NCI-H748 treated with DMSO at 0.1 percent for 48 hours (cell line): ENCODE measurements around the gene APOBEC3A.
A peak's percentile ranks its signal among the peaks of the same experiment; 100 is the strongest.

Experiments
- DNase-seq: peaks from one replicate; lab custom pipeline; 2025; lab: John Stamatoyannopoulos, UW

The APOBEC3A gene

DNA sequence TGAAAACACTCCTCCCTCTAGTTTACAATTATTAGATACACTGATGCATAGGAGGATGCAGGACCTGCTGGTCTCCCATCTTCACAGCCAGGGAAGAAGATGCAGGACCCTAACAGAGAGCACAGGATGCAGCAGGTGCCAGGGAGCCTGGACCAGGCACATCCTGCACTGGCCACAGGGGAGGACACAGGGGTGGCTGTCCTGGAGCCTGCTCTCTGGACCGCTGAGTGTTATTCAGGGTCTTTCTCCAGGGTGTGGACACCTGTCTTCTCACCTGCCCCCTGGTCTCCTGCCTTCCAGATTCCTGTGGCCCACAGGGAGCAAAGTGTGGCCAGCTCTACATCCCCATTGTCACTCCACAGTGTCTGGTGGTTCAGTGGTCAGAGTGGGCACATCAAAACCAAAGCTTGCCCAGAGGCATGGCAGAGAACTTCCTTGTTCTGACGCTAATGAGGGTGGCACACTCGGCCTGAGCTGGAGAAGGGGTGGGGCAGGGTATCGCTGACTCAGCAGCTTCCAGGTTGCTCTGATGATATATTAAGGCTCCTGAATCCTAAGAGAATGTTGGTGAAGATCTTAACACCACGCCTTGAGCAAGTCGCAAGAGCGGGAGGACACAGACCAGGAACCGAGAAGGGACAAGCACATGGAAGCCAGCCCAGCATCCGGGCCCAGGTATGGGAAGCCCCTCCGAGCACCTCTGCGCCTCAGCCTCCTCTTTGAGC lies at the start of gene APOBEC3A:
Gene APOBEC3A (plus strand): TSS at position 564 of the 725 bp plus-strand sequence. CDS start 83 bp downstream, at position 647.
- DNase-seq: no peak

DNA sequence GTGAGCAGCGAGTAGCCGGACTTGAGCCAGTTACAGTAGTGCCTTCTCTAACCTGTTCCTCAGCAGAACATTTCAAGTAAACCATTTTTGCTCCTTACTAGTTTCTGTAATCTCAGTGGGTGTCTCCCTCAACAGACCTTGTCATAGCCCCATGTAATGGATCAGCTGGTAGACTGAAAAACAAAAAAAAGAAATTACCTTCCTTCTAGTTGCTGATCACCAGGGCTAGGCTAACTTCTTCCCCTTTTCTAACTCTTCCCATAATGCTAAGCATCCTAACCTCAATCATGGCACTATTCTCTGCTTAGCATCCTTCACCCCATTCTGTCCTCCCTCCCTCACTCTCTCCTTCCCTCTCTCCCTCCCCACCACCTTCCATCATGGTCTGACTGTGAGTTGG lies 49.6 kb upstream of the APOBEC3A start:
- DNase-seq: no peak

DNA sequence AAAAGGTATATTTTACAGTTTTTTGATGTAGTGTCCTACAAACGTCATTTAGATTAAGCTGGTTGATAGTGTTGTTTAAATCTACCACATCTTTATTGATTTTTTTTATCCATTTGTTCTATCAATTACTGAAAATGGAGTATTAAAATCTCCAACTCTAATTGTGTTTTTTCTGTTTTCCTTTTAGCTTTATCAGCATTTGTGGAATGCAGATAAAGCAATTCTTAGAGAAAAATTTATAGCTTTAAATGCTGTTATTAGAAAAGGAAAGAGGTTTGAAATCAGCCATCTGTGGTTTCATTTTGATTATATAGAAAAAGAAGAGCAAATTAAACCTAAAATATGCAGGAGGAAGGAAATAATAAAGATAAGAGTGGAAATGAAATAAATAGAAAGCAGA lies 46.0 kb upstream of the APOBEC3A start:
- DNase-seq: no peak

DNA sequence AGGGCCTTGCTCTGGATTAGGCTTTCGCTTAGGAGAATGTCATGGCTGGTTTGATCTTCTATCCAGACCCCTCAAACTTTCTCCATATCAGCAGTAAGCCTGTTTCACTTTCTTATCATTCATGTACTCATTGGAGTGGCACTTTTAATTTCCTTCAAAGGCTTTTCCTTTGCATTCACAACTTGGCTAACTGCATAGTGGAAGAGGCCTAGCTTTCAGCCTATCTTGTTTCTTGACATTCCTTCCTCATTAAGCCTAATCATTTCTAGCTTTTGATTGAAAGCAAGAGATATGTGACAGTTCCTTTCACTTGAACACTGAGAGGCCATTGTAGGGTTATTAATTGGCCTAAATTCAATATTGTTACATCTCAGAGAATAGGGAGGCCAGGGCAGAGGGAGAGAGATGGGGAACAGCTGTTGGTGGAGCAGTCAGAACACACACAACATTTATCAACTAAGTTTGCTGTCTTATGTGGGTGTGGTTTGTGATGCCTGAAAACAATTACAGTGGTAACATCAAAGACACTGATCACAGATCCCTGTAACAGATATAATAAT lies 37.7 kb upstream of the APOBEC3A start:
- DNase-seq: no peak

DNA sequence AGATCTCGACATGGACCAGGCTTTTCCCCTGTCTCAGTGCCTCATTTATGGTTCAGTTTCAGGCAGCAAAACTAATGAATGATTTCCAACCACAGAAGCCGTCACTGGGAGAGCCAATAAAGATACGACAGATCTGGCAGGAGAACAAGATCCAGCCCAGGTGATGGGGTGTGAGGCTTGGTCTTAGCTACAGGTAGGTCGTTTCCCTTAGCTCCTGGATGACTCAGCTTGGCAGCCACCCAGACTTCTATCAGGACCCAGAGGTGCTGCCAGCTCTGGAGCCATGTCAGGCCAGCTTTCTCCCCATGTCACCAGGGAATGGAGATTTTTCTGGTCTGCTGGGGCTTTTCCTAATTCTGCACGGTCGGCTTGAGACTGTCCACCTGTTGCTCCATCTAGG lies 36.3 kb upstream of the APOBEC3A start:
- no peak for DNase-seq

DNA sequence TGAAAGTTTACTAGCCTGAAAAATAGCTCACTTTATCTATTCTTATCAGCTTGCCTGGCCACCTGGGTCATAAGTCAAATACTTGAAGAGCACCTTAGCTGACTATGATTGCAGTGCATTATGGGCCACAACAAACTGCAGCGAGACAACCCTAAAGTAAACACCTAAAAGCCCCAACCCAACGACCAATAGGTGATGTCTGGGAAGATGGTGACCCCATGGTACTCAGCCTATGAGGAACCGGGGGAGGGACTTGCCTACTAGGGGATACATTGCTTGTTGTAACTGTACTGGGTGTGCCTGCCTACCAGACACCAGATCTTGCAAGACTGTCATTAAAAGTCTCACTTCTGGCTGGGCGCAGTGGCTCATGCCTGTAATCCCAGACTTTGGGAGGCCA lies 35.6 kb upstream of the APOBEC3A start:
- DNase-seq: no peak

DNA sequence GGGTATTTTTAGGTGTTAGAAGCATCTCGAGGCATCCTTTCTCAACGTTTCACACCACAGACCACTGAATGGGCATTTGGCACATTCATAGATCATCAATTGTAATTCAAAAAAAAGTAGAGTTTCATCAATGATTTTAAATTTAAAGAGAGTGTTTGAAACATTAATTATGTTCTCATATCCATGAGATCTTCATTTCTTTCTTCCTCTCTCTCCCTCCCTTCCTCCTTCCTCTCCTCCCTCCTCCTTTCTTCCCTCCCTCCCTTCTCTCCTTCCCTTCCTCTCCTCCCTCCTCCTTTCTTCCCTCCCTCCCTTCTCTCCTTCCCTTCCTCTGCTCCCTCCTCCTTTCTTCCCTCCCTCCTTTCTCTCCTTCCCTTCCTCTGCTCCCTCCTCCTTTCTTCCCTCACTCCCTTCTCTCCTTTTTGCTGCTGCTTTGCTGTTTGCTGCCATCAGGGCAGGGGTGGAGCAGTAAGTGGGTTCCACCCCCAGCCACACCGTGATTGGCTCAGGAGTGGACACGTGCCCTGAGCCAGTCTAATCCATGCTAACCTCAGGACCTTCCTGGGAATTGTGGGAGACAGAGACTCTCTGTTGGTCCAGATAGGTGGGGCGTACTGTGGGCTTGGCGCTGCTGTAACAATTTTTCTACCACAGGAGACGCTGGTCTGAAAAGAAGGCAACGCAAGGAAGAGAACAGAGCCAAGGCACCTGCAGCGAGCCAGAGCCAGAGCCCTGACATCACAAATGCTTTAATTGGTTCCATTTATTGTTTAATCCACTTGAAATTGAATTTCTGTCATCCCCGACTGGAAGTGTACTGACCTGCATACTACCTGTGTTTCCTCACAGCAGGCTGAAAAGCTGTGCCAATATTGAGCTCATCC lies 33.7 kb upstream of the APOBEC3A start:
- DNase-seq: peak; percentile 98

DNA sequence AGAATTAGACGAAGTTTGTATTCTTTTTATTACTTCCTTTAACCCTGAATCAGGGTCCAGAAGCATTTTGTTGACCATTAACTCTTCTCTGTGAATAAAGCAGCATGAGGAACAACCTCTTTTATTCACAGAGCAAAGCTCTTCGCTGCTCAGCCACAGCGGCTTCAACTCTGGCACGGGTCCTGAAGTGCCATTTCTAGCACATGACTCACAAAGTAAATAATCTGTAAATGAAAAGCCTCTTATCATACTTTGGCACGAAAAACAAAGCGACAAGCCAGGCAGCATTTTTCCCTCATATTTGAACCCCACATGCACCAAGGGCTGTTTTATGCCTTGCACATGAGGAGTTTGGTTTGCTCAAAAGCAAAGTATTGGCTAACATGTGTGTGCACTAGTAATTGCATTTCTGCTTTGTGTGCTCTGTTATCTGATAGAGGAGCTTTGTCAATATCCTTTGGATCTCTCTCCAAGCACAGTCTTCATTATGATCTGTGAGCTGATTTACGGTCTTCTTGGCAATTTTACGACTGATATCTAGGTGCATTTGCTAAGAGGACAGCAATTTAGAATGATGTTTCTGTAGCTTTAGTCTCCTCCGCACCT lies 33.0 kb upstream of the APOBEC3A start:
- DNase-seq: peak; percentile 99

DNA sequence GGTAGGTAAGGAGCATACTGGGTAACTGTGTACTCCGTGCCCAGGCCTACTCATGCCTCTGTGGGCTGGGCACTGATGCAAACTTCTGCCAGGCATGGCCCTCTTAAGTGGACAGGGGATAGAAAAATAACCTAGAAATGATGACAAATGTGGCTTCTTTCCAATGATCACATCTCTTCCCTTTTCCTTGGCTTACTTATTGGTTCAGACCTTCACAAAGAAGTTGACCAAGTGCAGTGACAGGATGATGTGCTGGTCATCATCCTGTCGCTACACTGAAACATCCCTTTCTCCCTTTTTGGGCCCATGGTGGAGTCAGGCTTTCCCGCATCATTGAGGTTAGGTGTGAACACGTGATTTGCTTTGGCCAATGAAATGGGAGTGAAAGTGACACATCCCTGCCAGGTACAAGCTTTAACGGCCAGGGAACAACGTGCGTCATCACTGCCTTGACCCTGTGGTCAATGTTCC lies 31.8 kb upstream of the APOBEC3A start:
- no peak for DNase-seq

DNA sequence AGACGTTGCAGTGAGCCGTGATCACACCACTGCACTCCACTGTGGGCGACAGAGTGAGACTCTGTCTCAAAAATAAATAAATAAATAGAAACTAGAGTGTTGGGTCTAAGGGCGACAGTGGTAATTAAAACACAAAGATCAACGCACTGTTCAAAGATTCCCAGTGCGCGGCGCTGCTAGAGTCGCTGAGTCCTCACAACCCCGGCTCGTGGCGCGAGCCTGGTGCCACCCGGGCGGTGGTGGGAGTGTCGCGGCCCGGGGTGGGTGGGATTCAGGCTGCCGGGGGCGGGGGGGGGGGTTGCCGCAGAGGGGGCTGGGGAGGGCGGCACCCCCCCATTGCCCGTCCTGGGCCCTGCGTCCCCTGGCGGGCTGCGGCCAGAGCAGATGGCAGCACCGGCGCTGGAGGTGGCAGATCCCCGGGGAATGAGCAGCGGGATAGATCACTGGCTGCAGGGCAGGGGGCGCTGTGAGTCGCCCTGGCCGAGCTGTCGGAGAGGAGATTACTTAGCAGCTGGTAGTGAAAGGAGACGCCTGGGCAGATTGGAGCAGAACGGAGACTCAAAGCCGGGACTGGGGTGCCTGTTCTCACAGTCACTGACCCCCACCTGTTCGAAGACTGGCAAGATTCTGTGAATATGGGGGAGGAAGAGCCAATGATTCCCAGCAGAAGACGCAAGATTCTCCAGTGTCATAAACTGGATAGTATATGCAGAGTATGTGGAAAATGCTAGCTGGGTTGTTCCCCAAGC lies 30.2 kb upstream of the APOBEC3A start:
- no peak for DNase-seq

DNA sequence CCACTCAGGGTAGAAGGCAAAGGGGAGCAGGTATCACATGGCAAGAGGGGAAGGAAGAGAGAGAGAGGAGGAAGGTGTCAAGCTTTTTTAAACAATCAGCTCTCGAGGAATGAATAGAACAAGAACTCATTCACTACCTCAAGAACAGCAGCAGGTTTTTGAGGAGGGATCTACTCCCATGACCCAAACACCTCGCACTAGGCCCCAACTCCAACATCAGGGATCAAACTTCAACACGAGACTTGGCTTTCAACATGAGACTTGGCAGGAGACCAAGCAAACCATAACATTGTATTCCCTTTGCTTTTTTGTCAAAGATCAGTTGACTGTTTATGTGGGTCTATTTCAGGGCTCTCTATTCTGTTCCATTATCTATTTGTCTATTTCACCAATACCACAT lies 26.9 kb upstream of the APOBEC3A start:
- DNase-seq: no peak

DNA sequence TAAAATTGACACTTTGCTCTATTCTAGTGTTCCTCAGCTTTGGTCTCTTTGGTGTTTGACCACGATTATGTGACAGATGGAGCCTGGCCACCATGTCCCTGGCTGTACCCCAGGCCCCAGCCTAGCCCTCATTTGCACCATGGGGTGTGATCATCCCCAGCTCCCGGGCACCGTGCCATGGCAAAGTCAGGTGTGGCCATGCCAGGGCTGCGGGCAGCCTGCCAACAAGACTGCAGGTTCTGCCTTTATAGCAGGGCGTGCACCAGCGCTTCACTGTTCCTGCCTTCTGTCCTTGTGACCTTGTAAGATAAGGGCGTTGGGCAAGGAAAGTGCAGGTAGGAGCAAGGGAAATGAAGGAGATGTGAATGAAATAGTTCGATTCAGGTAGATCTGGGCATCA lies 22.4 kb upstream of the APOBEC3A start:
- peak; percentile 35 for DNase-seq

DNA sequence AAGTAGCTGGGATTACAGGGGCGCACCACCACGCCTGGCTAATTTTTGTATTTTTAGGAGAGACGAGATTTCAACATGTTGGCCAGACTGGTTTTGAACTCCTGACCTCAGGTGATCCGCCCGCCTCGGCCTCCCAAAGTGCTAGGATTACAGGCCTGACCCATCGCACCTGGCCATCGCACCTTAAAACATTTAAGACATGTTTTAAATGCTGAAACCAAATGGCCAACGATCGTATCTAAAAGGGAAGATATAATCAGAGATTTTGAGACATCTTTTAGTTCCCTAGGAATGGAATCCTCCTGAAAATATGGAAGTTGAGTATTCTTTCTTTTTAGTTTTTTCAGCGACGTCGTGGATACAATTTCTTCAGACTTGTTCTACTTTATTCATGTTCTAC lies 21.8 kb upstream of the APOBEC3A start:
- no peak for DNase-seq

DNA sequence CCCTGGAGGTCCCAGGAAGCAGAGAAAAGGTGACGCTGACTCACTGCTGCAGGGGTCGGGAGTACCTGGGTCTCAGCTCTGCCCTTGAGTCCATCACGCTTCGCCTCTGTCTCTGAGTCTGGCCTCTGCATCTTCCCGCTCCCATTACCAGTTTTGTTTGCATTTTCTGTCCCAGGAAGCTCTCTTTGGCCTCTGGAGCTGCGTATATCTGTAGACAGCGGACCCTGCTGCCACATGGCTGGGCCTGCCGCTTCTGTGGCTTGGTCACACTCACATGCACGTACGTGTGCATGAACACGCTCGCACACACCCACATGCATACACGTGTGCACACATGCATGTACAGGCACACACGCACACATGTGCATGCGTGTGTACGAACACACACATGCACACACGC lies 20.8 kb upstream of the APOBEC3A start:
- no peak for DNase-seq

DNA sequence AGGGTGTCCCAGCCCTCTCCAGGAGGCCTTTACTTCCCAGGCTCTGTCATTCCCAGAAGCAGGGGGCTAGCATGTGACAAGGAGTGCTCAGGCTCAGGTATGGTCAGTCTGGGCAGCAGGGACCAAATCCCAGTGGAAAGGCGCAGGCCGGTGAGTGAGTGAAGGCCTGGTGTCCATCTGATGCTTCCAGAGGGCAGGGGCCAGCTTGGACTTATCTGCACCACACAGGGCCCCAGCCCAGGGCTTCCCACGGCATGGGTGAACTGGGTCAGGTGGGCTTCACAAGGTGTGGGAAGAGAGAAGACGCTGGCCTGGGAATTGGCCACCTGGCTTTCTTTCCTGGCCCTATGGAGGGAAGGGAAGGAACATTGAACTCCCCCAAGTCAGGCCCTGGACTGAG lies 20.4 kb upstream of the APOBEC3A start:
- no peak for DNase-seq

DNA sequence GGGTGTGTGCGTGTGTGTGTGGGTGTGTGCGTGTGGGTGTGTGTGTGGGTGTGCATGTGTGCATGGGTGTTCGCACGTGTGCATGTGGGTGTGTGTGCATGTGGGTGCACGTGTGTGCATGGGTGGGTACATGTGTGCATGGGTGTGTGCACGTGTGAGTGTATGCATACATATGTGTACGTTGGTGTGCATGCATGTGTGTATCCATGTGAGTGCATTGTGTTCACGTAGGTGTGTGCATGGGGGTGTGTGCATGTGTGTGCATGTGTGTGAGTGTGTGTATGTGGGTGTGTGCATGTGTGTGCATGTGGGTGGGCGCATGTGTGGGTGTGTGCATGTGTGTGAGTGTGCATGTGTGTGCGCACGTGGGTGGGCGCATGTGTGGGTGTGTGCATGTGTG lies 19.9 kb upstream of the APOBEC3A start:
- DNase-seq: no peak

DNA sequence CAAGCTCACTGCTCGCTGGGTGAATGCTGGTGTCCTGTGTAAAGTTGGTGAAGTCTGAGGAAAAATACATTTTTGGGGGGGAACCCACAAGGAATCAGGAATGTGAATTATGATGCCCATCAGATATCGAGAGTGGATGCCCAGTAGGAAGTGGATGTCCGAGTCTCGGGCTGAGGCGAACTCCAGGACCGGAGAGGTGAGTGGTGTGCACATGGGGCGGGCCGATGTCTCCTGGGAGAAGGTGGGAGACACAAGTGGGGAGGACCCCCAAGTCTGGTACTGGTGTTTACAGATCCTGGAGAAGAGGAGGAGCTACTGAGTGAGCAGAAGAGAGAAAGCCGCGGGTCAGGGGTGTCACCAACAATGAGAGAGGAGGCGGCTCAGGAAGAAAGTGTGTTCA lies 19.2 kb upstream of the APOBEC3A start:
- no peak for DNase-seq

DNA sequence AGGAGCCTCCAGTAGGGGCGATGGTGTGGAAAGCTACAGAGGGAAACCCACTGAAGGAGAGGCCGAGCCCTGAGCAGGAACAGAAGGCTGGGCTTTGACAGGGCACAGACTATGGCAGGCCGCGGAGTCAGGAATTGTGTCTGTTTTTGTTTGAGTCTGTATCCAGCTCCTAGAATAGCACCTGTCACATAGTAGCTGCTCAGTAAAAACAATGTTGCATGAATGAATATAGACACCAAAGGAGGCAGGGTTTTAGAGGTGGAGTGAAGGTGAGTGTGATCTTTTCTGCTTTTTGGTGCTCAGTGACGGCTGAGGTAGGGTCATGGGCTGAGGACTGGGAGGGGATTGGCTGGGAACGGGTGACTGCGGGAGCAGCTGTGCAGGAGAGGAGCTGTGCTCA lies 18.5 kb upstream of the APOBEC3A start:
- DNase-seq: no peak

DNA sequence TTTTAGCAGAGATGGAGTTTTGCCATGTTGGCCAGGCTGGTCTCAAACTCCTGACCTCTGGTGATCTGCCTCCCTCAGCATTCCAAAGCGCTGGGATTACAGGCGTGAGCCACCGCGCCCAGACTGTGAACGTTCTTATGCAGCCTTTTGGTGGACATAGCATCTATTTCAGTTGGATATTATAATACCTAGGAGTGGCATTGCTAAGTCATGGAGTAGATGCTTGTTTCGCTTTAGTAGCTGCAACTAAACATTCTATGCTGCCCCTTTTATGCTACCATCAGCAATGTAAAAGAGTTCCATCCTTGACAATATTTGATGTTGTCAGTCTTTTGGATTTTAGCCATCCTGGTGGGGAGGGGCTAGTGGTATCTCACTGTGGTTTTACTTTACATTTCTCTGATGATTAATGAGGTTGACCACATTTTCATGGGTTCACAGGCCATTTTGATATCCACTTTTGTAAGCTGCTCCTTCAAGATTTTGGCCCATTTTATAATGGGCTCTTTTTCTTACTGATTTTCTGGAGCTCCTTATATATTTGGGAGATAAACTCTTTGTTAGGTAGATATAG lies 16.5 kb upstream of the APOBEC3A start:
- no peak for DNase-seq

DNA sequence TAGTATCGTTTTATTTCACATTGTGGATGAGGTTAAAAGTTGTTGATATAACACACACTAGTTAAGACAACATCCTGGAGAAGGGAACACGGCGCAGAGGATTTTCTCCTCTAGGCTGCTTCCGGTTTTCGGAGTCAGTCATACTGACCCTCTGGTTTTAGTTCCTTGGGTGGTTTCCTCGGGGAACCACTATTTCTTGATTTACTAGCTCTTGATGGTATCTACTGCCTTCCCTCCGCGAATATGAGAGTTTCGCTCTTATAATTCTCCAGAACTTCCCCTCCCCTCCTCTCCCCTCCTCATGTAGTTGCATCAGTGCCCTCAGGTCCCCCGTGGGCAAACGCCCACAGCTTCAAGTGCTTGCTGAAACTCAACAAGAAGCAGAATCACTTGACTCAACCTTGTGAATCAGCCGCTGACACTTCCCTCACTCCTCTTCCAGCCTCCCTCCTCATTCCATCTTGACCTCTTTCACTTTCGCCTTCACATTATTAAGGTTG lies 15.9 kb upstream of the APOBEC3A start:
- DNase-seq: no peak

DNA sequence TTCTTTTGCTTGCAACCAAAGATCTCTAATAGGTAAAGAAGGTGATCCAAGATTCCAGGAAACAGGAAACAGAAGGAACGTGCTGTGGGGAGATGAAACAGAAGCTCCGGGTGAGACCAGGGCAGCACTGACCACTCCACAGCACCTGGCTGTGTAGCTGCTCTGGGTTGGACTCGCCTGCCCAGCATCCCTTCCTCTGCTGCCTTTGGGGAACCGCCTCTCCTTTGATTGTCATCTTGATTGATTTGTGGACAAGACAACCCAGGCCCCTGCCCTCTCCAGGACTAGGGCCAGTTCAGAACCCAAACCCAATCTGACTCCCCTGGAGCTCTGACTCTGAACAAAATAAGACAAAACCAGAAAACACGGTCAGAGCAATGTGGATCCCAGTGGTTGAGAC lies 14.7 kb upstream of the APOBEC3A start:
- no peak for DNase-seq
